ENCODE results near the gene PSMD13. TPM values are rescaled to one million over a fixed set of nuclear protein-coding genes. Genes with fewer than 3 reads are reported as not detected.
A peak's percentile ranks its signal among the peaks of the same experiment; 100 is the strongest.

PSMD13 gene
- total RNA-seq, 1 donor from 2014 or later: 71.9 TPM

- no peak for TF ChIP-seq POLR2AphosphoS5 (IDR thresholded peaks at IDR 0.05; ENCODE audit: insufficient read depth in 1 of 2, low read depth in 1 of 2)
- peak in 2 of 3 experiments; percentile 46 to 53 for TF ChIP-seq CTCF (IDR thresholded peaks at IDR 0.05)
- no peaks in the 10 kb centered on the region for H3K9me3 ChIP-seq
- no peaks in the 10 kb centered on the region for H3K27me3 ChIP-seq
- intact Hi-C loops (cut with DNase I): loop anchor here (10.0 kb wide), 1 partner anchor 194 kb away; the partner anchor contains the start of gene ANO9
- no peaks in the 10 kb centered on the region for H3K4me1 ChIP-seq
- H3K27ac ChIP-seq: no peak overlapping the region
- no peak overlapping the region for H3K4me3 ChIP-seq
- peaks cover 0 to 72% of the 10 kb centered on the region in 2 donors for H3K36me3 ChIP-seq
- peak in 1 of 2 donors; percentile 60 for DNase-seq (ENCODE audit: extremely low spot score in 2 of 2)
Measured at GRCh38 chr11:250740-251299, 14.0 kb downstream of the PSMD13 start.

GRCh38 chr11:251550-251949 lies 14.8 kb downstream of the PSMD13 start:
- Histone ChIP-seq H3K27ac (no peak overlapping the region), H3K4me1 (no peaks in the 10 kb centered on the region), H3K36me3 (peaks cover 0 to 65% of the 10 kb centered on the region in 2 donors), H3K4me3 (no peak overlapping the region), H3K27me3 (no peaks in the 10 kb centered on the region), H3K9me3 (no peaks in the 10 kb centered on the region)
- intact Hi-C loops (cut with DNase I): loop anchor here (10.0 kb wide), 1 partner anchor 193 kb away; the partner anchor contains the start of gene ANO9
- no peak for DNase-seq (ENCODE audit: extremely low spot score in 2 of 2)
- no peak for TF ChIP-seq POLR2A (IDR thresholded peaks at IDR 0.05)
- TF ChIP-seq POLR2AphosphoS5 (IDR thresholded peaks at IDR 0.05; ENCODE audit: insufficient read depth in 1 of 2, low read depth in 1 of 2): no peak
- TF ChIP-seq CTCF (IDR thresholded peaks at IDR 0.05): no peak

- H3K27ac ChIP-seq: no peak overlapping the region
- no peak overlapping the region for H3K4me3 ChIP-seq
- intact Hi-C loops (cut with DNase I): loop anchor here (10.0 kb wide), 1 partner anchor 192 kb away; the partner anchor contains the start of gene ANO9
- TF ChIP-seq CTCF (IDR thresholded peaks at IDR 0.05) (no peak), POLR2A (IDR thresholded peaks at IDR 0.05) (no peak), POLR2AphosphoS5 (IDR thresholded peaks at IDR 0.05; ENCODE audit: insufficient read depth in 1 of 2, low read depth in 1 of 2) (no peak)
- no peaks in the 10 kb centered on the region for H3K27me3 ChIP-seq
- peaks cover 0 to 54% of the 10 kb centered on the region in 2 donors for H3K36me3 ChIP-seq
- no peaks in the 10 kb centered on the region for H3K9me3 ChIP-seq
- no peaks in the 10 kb centered on the region for H3K4me1 ChIP-seq
- DNase-seq (ENCODE audit: extremely low spot score in 2 of 2): peak in 1 of 2 donors; percentile 67
Measured at GRCh38 chr11:252666-253065, 15.9 kb downstream of the PSMD13 start.

GRCh38 chr11:253160-253885 lies 16.5 kb downstream of the PSMD13 start:
- H3K27ac ChIP-seq: no peak overlapping the region
- H3K4me1 ChIP-seq: no peaks in the 10 kb centered on the region
- peak in 1 of 2 donors; percentile 95 for DNase-seq (ENCODE audit: extremely low spot score in 2 of 2)
- H3K27me3 ChIP-seq: no peaks in the 10 kb centered on the region
- H3K9me3 ChIP-seq: no peaks in the 10 kb centered on the region
- TF ChIP-seq CTCF (IDR thresholded peaks at IDR 0.05) (no peak), POLR2AphosphoS5 (IDR thresholded peaks at IDR 0.05; ENCODE audit: insufficient read depth in 1 of 2, low read depth in 1 of 2) (no peak)
- no peak overlapping the region for H3K4me3 ChIP-seq
- peaks cover 0 to 47% of the 10 kb centered on the region in 2 donors for H3K36me3 ChIP-seq
- intact Hi-C loops (cut with DNase I): loop anchor here (10.0 kb wide), 1 partner anchor 191 kb away; the partner anchor contains the start of gene ANO9

GRCh38 chr11:253886-254270 lies 17.1 kb downstream of the PSMD13 start:
- Histone ChIP-seq H3K27me3 (no peaks in the 10 kb centered on the region), H3K4me3 (no peak overlapping the region), H3K36me3 (peaks cover 0 to 42% of the 10 kb centered on the region in 2 donors), H3K4me1 (no peaks in the 10 kb centered on the region), H3K9me3 (no peaks in the 10 kb centered on the region), H3K27ac (no peak overlapping the region)
- intact Hi-C loops (cut with DNase I): loop anchor here (10.0 kb wide), 1 partner anchor 191 kb away; the partner anchor contains the start of gene ANO9
- peak in 1 of 2 donors; percentile 61 for DNase-seq (ENCODE audit: extremely low spot score in 2 of 2)
- TF ChIP-seq POLR2A (IDR thresholded peaks at IDR 0.05) (no peak), CTCF (IDR thresholded peaks at IDR 0.05) (no peak), POLR2AphosphoS5 (IDR thresholded peaks at IDR 0.05; ENCODE audit: insufficient read depth in 1 of 2, low read depth in 1 of 2) (no peak)

Measured in vagina (tissue), 2 donors.